CD4-positive, alpha-beta memory T cell (primary cell): Measurements from ENCODE around the gene SULT1C3. TPM values are rescaled to one million over a fixed set of nuclear protein-coding genes. Genes with fewer than 3 reads are reported as not detected.

ENCODE experiments used
- CTCF ChIA-PET: fragments of 350-600 bp; sonication (Branson Sonifier 250); formaldehyde crosslinking; loops from one replicate; lab custom pipeline; 2021; ENCODE audit warnings: inconsistent platforms; ENCODE audit not compliant: partially characterized antibody; lab: Charles Lee
- POLR2A ChIA-PET: fragments of 350-600 bp; sonication (Branson Sonifier 250); formaldehyde crosslinking; loops from one replicate; lab custom pipeline; 2021; ENCODE audit not compliant: partially characterized antibody; lab: Charles Lee
- DNase-seq, 5 donors: peaks; one replicate each; pipeline versions ENCODE4 v3.0.0 to v3.0.0-alpha.2; 2020 to 2022; ENCODE audit warnings: mixed read lengths in 1 of 5
- H3K27ac ChIP-seq: one replicate; pipeline ENCODE4 v1.7.0; 2013; ENCODE audit warnings: low read depth, low read length
- H3K27me3 ChIP-seq: 2 replicates; pipeline ENCODE4 v1.7.0; 2013; ENCODE audit warnings: mild to moderate bottlenecking, low read length, moderate library complexity; ENCODE audit not compliant: insufficient read depth
- H3K36me3 ChIP-seq: 2 replicates; pipeline ENCODE4 v1.7.0; 2013; ENCODE audit warnings: mild to moderate bottlenecking, low read length, moderate library complexity; ENCODE audit not compliant: insufficient read depth
- H3K4me1 ChIP-seq: 2 replicates; pipeline ENCODE4 v1.7.0; 2013; ENCODE audit warnings: mild to moderate bottlenecking, low read length, moderate library complexity; ENCODE audit not compliant: insufficient read depth
- H3K4me3 ChIP-seq, 2 donors: one replicate each; pipeline ENCODE4 v1.7.0; 2013; ENCODE audit warnings: low read length in 2 of 2, mild to moderate bottlenecking in 1 of 2
- H3K9me3 ChIP-seq, 2 donors: one replicate each; pipeline ENCODE4 v1.7.0; 2013; ENCODE audit warnings: low read length in 2 of 2, control low read depth in 1 of 2; ENCODE audit not compliant: control insufficient read depth in 1 of 2
- H3K27ac Mint-ChIP-seq, 7 donors: one replicate each; pipeline ENCODE4 v1.8.0; 2020 to 2021; ENCODE audit warnings: mixed read lengths in 7 of 7, mild to moderate bottlenecking in 6 of 7, inconsistent platforms in 3 of 7, moderate library complexity in 3 of 7
- H3K27me3 Mint-ChIP-seq, 2 donors: one replicate each; pipeline ENCODE4 v1.8.0; 2020 to 2021; ENCODE audit warnings: mixed read lengths in 2 of 2
- H3K36me3 Mint-ChIP-seq, 2 donors: one replicate each; pipeline ENCODE4 v1.8.0; 2020 to 2021; ENCODE audit warnings: mixed read lengths in 2 of 2, inconsistent platforms in 1 of 2, mild to moderate bottlenecking in 1 of 2
- H3K4me1 Mint-ChIP-seq, 4 donors: one replicate each; pipeline ENCODE4 v1.8.0; 2020 to 2021; ENCODE audit warnings: mixed read lengths in 4 of 4, mild to moderate bottlenecking in 1 of 4
- H3K4me3 Mint-ChIP-seq, 8 donors: one replicate each; pipeline ENCODE4 v1.8.0; 2020 to 2021; ENCODE audit warnings: mixed read lengths in 8 of 8, mild to moderate bottlenecking in 7 of 8, moderate library complexity in 6 of 8, inconsistent platforms in 3 of 8
- H3K9me3 Mint-ChIP-seq, 8 donors: one replicate each; pipeline ENCODE4 v1.8.0; 2020 to 2021; ENCODE audit warnings: mixed read lengths in 8 of 8, mild to moderate bottlenecking in 5 of 8, inconsistent platforms in 3 of 8, moderate library complexity in 1 of 8
- intact Hi-C: fragments of 100-400 bp; cut with micrococcal nuclease; formaldehyde crosslinking; loops from one replicate; pipeline ENCODE4 v1.15.1; 2023
- polyA plus RNA-seq, 2 donors: library from polyadenylated mRNA; unstranded; fragments of 300-500 nt; fragmentation: Illumina TruSeq; gene quantifications; one replicate each; pipeline ENCODE4 v1.2.3, GENCODE V29; 2021
- total RNA-seq, 2 experiments: library from RNA; stranded (reverse); gene quantifications; one replicate each; pipeline ENCODE4 v1.2.3, GENCODE V29; 2021

SULT1C3 gene
- total and polyA plus RNA-seq, 4 experiments from 2014 or later = not detected

DNA sequence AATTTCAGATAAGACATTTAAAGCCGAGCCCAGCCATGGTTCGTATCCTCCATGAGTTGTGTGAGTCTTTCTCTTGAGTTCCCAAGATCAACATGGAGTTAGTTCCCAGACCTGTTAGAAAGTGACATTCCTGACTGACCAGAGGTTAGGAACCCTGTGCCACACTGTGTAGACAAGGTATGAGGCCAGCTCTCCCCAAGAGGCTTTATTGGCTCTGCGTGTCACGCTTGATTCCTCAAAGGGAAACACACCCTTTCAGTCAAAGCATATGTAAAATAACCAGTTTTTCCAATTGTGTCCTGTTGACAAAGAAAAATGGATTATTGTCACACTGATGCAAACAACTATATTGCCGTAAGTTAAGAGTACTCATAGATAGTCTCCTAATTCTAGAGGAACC lies 1.2 kb downstream of the SULT1C3 start:
- no peaks in the 10 kb centered on the region for H3K9me3 ChIP-seq
- no peak overlapping the region for H3K4me3 ChIP-seq
- no peaks in the 10 kb centered on the region for H3K36me3 ChIP-seq
- no peaks in the 10 kb centered on the region for H3K36me3 Mint-ChIP-seq
- H3K27ac ChIP-seq = no peak overlapping the region
- peaks cover 4 to 24% (median 16%) of the 10 kb centered on the region in 8 donors for H3K9me3 Mint-ChIP-seq
- no peak overlapping the region for H3K27ac Mint-ChIP-seq
- no peaks in the 10 kb centered on the region for H3K4me1 ChIP-seq
- no peak overlapping the region for H3K4me3 Mint-ChIP-seq
- ChIA-PET POLR2A (no interaction called here), CTCF (no interaction called here)
- H3K27me3 Mint-ChIP-seq = peaks cover 0 to 9% of the 10 kb centered on the region in 2 donors
- H3K27me3 ChIP-seq = peaks cover 5% of the 10 kb centered on the region
- intact Hi-C loops = no loop called here
- no peaks in the 10 kb centered on the region for H3K4me1 Mint-ChIP-seq
- no peak for DNase-seq

GRCh38 chr2:108243566-108243965 lies 3.8 kb downstream of the SULT1C3 start:
- H3K36me3 Mint-ChIP-seq = no peaks in the 10 kb centered on the region
- no peak overlapping the region for H3K27ac ChIP-seq
- CTCF ChIA-PET = no interaction called here
- peaks cover 0 to 13% (median 3%) of the 10 kb centered on the region in 8 donors for H3K9me3 Mint-ChIP-seq
- H3K4me1 ChIP-seq = no peaks in the 10 kb centered on the region
- no peak overlapping the region for H3K4me3 ChIP-seq
- POLR2A ChIA-PET = no interaction called here
- H3K27me3 Mint-ChIP-seq = peaks cover 2 to 5% of the 10 kb centered on the region in 2 donors
- no peak overlapping the region for H3K27ac Mint-ChIP-seq
- H3K36me3 ChIP-seq = no peaks in the 10 kb centered on the region
- no peak overlapping the region for H3K4me3 Mint-ChIP-seq
- H3K27me3 ChIP-seq = peaks cover 5% of the 10 kb centered on the region
- no peaks in the 10 kb centered on the region for H3K4me1 Mint-ChIP-seq
- DNase-seq = no peak
- no peaks in the 10 kb centered on the region for H3K9me3 ChIP-seq
- intact Hi-C loops = no loop called here

DNA sequence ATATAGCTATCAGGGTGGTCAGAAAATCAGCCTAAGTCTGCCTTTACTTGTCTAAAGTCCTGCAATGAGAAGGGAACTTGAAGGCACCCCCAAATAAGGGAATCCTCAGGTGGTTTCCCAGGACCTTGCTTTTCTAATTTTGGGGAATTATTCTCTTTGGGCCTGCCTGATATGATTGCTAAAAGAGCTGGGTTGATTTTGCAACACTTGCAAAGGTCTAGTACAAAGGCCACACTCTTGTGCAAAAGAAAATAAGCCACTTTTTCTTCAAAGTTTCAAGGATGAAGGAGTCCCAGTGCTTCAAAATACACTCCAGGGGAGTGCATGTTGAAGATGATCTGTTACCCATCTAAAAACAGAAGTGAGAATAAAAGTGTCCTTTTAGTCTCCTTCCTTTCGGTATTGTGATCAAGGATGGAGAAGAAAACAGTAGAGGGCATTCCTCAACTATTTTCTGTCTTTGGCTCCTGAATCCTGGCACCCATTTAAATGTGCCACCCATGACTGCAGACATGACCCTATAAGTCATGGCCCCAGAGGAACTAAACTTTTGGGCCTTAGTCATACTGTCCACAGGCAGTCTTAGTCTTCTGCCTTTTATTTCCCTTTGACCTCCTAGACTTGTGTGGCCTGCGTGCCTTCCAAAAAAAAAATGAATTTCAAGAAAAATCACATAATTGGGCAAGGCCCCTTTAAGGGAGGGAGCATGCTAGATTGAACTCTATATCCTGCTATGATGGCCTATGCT lies 5.1 kb downstream of the SULT1C3 start:
- Mint-ChIP-seq H3K9me3 (peaks cover 0 to 13% (median 3%) of the 10 kb centered on the region in 8 donors), H3K36me3 (no peaks in the 10 kb centered on the region), H3K4me1 (no peaks in the 10 kb centered on the region), H3K4me3 (no peak overlapping the region), H3K27ac (no peak overlapping the region), H3K27me3 (peaks cover 2% of the 10 kb centered on the region in 2 donors)
- POLR2A ChIA-PET = no interaction called here
- Histone ChIP-seq H3K36me3 (no peaks in the 10 kb centered on the region), H3K27me3 (peaks cover 5% of the 10 kb centered on the region), H3K9me3 (no peaks in the 10 kb centered on the region), H3K27ac (no peak overlapping the region), H3K4me1 (no peaks in the 10 kb centered on the region), H3K4me3 (no peak overlapping the region)
- CTCF ChIA-PET = interaction anchor here (1.0 kb wide), 1 partner anchor 225 kb away, joined by 3 read pairs; no protein-coding TSS in a partner anchor
- intact Hi-C loops = no loop called here
- DNase-seq = no peak

DNA sequence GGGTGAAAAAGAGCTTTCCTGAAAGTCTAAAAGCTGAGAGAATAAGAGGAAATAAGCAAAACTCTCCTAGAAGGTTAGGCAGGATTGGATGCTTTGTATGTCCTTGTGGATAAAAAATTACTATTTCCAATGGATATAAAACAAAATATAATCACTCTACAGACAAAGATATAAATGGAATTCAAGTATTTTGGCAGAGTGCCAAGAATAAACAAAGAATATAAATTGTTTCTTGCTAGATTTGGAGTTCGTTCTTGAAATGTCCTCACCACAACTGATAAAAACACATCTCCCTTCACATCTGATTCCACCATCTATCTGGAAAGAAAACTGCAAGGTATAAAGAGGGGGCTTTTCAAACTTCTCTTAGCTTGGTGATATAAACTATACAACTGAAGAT lies 13.3 kb downstream of the SULT1C3 start:
- Histone ChIP-seq H3K4me1 (no peaks in the 10 kb centered on the region), H3K4me3 (no peak overlapping the region), H3K27me3 (no peaks in the 10 kb centered on the region), H3K36me3 (no peaks in the 10 kb centered on the region), H3K27ac (no peak overlapping the region), H3K9me3 (no peaks in the 10 kb centered on the region)
- no peak for DNase-seq
- no peaks in the 10 kb centered on the region for H3K36me3 Mint-ChIP-seq
- H3K27ac Mint-ChIP-seq = no peak overlapping the region
- H3K4me1 Mint-ChIP-seq = no peaks in the 10 kb centered on the region
- intact Hi-C loops = no loop called here
- peaks cover 4 to 6% of the 10 kb centered on the region in 2 donors for H3K27me3 Mint-ChIP-seq
- no peaks in the 10 kb centered on the region for H3K9me3 Mint-ChIP-seq
- ChIA-PET CTCF (no interaction called here), POLR2A (no interaction called here)
- no peak overlapping the region for H3K4me3 Mint-ChIP-seq

- intact Hi-C loops = no loop called here
- Mint-ChIP-seq H3K4me3 (no peak overlapping the region), H3K36me3 (no peaks in the 10 kb centered on the region), H3K9me3 (peaks cover 0 to 1% (median 0%) of the 10 kb centered on the region in 8 donors), H3K27ac (no peak overlapping the region), H3K27me3 (peaks cover 1 to 5% of the 10 kb centered on the region in 2 donors), H3K4me1 (no peaks in the 10 kb centered on the region)
- Histone ChIP-seq H3K4me1 (no peaks in the 10 kb centered on the region), H3K27ac (no peak overlapping the region), H3K36me3 (no peaks in the 10 kb centered on the region), H3K9me3 (no peaks in the 10 kb centered on the region), H3K27me3 (no peaks in the 10 kb centered on the region), H3K4me3 (no peak overlapping the region)
- CTCF ChIA-PET = no interaction called here
- POLR2A ChIA-PET = no interaction called here
- DNase-seq = no peak
These were observed 18.1 kb downstream of the SULT1C3 start for GRCh38 chr2:108257757-108258331.

GRCh38 chr2:108260773-108261172 lies 21.0 kb downstream of the SULT1C3 start:
- Mint-ChIP-seq H3K27ac (no peak overlapping the region), H3K4me3 (no peak overlapping the region), H3K4me1 (no peaks in the 10 kb centered on the region), H3K36me3 (no peaks in the 10 kb centered on the region), H3K9me3 (peaks cover 0 to 1% (median 0%) of the 10 kb centered on the region in 8 donors), H3K27me3 (peaks cover 3 to 5% of the 10 kb centered on the region in 2 donors)
- no peak overlapping the region for H3K4me3 ChIP-seq
- H3K9me3 ChIP-seq = no peaks in the 10 kb centered on the region
- H3K27me3 ChIP-seq = no peaks in the 10 kb centered on the region
- H3K36me3 ChIP-seq = no peaks in the 10 kb centered on the region
- ChIA-PET POLR2A (no interaction called here), CTCF (no interaction called here)
- no peak overlapping the region for H3K27ac ChIP-seq
- H3K4me1 ChIP-seq = no peaks in the 10 kb centered on the region
- no peak for DNase-seq
- intact Hi-C loops = no loop called here

- Histone ChIP-seq H3K27me3 (no peaks in the 10 kb centered on the region), H3K4me3 (no peak overlapping the region), H3K9me3 (no peaks in the 10 kb centered on the region), H3K27ac (no peak overlapping the region), H3K4me1 (no peaks in the 10 kb centered on the region), H3K36me3 (no peaks in the 10 kb centered on the region)
- H3K27me3 Mint-ChIP-seq = peaks cover 3 to 7% of the 10 kb centered on the region in 2 donors
- H3K27ac Mint-ChIP-seq = no peak overlapping the region
- CTCF ChIA-PET = no interaction called here
- no peak overlapping the region for H3K4me3 Mint-ChIP-seq
- no peak for DNase-seq
- H3K4me1 Mint-ChIP-seq = no peaks in the 10 kb centered on the region
- H3K36me3 Mint-ChIP-seq = no peaks in the 10 kb centered on the region
- peaks cover 0 to 1% (median 0%) of the 10 kb centered on the region in 8 donors for H3K9me3 Mint-ChIP-seq
- intact Hi-C loops = no loop called here
- POLR2A ChIA-PET = no interaction called here
These were observed 22.3 kb downstream of the SULT1C3 start for GRCh38 chr2:108262036-108262435.
